Tongue (tissue), 3 donors: ENCODE results near the gene RAB41. TPM values are rescaled to one million over a fixed set of nuclear protein-coding genes. Genes with fewer than 3 reads are reported as not detected.
"Not testable (repeated sequence)": the region's sequence is repeated elsewhere in the genome, so short reads cannot be mapped to it uniquely, and the experiment has no call there.

Experiments used
- DNase-seq: peaks from one replicate; pipeline ENCODE4 v3.0.0-alpha.2; 2015
- small RNA-seq: library from RNA; depleted of rRNA; stranded (forward); fragments of <200 nt; gene quantifications from one replicate; pipeline ENCODE3, GENCODE V24; 2014; ENCODE audit warnings: low replicate concordance
- total RNA-seq: library from RNA; depleted of rRNA; stranded (reverse); fragments of >200 nt; gene quantifications from one replicate; pipeline ENCODE4 v1.2.3, GENCODE V29; 2014

Gene RAB41
- total RNA-seq, 1 donor from 2014 or later, result not detected

DNA sequence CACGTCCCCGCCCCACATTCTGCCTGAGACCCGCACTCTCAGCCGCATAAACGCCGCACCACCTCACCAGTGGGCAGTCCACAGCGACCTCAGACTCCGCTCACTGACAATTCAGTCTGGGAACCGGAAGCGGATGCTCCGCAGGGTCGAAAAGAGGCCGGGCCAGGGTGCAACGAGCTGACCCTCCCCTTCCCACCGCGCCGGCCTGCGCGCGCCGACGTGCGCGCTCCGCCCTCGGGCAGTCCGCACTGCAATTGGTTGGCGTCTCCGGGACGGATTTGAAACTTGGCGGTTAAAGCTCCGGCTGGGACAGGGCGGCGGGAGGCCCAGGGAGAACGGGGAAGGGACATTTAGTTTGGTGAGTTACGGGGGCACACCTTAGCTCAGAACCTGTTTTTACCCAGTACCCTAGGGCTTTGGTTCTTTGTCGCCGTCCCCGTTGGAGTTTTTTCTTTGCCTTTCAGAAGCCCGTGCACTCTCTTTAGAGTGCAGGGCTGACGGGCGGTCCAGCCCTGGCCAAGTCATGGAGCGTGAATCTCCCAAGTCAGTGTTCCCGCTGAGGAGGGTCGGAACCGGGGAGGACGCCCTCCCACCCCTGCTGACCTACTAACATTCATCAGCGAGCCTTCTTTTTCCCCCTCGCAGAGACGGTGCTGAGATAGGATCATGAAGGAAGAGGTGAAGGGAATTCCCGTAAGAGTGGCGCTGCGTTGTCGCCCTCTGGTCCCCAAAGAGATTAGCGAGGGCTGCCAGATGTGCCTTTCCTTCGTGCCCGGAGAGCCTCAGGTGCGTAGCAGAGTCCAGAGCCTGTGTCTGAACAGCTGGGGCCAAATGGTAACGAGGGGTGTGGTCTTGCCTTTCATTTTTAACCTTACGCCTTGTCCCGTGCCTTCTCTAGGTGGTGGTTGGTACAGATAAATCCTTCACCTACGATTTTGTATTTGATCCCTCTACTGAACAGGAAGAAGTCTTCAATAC lies 8.1 kb downstream of the RAB41 start, which contains the start of the genes KIF4A and PDZD11:
TSS of gene KIF4A (plus strand) at position 312 of the 978 bp plus-strand sequence. CDS start at position 667, 355 bp downstream.
TSS of gene PDZD11 (minus strand) at position 135 of the 978 bp plus-strand sequence. CDS start 586 bp downstream, outside the sequence.
- peak; percentile 89 for DNase-seq

- no peak for DNase-seq
These were observed 10.8 kb downstream of the RAB41 start for GRCh38 chrX:70292788-70293187.

DNA sequence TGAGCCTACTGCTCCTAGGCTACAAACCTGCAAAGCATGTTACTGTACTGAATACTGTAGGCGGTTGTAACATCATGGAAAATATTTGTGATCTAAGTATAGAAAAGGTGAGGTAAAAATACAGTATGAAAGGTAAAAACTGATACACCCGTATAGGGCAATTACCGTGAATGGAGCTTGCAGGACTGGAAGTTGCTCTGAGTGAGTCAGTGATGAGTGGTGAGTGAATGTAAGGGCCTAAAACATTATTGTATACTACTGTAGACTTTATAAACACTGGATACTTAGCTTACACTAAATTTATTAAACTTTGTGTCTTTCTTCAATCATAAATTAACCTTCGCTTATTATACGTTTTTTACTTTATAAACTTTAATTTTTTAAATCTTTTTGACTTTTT lies 11.6 kb downstream of the RAB41 start:
- no peak for DNase-seq

GRCh38 chrX:70301716-70302115 lies 19.7 kb downstream of the RAB41 start:
- no peak for DNase-seq

DNA sequence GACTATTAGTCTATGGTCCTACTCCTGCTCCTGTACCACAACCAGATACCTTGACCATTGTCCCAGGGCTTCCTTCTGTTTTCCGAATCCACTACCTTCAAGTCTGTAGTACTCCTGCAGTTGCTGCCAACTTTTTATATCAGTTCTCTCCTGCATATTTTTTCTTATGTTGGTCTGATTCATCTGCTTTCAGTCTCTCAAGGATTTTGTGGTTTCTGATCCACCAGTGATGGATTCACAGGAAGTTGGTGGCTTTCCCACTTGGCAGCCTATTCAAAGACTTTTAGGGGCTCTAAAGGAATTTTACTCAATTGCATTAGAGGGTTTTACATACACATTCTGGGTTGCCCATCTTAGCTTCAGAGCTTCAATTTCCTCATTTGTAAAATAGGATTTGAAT lies 31.5 kb downstream of the RAB41 start:
- DNase-seq, result no peak

DNA sequence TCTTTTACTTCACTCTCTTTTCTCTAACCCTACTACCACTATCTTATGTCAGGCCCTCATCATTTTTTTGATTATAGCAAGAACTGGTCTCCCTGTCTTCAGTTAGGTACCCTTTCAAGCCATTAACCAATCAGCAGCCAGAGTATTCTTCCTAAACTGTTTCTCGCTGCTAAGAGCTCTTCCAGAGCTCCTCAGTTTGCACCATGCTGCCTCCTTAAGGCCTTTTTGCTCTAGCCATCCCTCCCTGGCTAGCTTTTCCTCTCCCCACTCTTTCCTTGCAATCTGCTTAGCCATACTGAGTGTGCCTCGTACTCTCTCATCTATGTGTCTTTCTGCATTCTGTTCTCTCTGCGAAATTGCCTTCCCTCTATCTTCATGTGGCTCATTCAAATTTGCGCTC lies 40.8 kb downstream of the RAB41 start:
- DNase-seq, result no peak

DNA sequence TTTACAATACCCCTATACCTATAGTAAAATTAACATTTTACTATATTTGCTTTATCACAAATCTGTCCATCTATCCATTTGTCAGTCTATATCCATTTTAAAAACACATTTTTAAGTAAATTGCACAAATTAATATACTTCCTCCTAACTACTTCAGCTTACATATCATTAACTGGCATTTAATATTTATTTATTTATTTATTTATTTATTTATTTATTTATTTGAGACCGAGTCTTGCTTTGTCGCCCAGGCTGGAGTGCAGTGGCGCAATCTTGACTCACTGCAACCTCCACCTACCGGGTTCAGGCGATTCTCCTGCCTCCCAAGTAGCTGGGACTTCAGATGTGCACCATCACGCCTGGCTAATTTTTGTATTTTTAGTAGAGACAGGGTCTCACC lies 41.7 kb downstream of the RAB41 start:
- not testable (repeated sequence) for DNase-seq

DNA sequence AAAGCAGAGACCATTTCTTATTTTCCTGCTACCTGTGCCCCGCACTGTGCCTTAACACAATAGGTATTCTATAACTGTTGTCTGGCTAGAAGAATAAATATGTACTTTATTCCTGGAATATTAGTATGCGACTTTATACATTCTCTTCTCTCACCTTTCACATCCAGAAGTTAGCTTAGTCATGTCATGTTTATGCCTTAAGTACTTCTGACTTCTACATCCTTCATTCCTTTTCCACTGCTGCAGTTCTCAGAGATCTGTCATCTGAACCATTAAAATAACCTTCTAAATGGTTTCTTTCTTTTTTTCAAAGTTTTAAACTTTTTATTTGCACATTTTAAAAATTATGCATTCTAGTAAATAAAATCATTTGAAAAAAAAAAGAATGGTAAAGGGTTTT lies 42.4 kb downstream of the RAB41 start:
- no peak for DNase-seq

DNA sequence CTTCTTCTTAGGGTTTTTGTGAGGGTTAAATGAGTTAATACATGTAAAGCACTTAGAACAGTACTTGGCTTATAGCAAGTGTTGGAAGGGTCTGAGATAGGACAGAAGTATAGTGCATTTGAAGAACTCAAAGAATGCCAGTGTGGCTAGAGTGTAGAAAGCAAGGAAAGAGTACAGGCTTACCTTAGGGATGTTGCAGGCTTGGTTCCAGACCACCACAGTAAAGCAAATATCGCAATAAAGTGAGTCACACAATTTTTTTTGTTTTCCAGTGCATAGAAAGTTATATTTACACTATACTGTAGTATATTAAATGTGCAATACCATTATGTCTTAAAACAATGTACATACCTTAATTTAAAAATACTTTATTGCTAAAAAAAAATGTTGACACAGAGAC lies 49.2 kb downstream of the RAB41 start:
- DNase-seq, result no peak

GRCh38 chrX:70332600-70332999 lies 50.6 kb downstream of the RAB41 start:
- no peak for DNase-seq

Small RNA genes lying within 50 kb of the gene (small RNA-seq; reads per million reads assigned to genes)
- 0.06 reads per million for gene RNA5SP507

Other genes starting within 250 kb of the RAB41 start
- gene AWAT2, start 232.2 kb upstream of the RAB41 start, total RNA-seq, result not detected
- gene OTUD6A, start 219.7 kb upstream of the RAB41 start, total RNA-seq, result not detected
- gene IGBP1, start 148.7 kb upstream of the RAB41 start, total RNA-seq, result 80.4 TPM
- gene DGAT2L6, start 104.7 kb upstream of the RAB41 start, total RNA-seq, result not detected
- gene AWAT1, start 47.5 kb upstream of the RAB41 start, total RNA-seq, result not detected
- 0.41 TPM for gene P2RY4, start 22.0 kb upstream of the RAB41 start, total RNA-seq
- not detected for gene ARR3, start 13.8 kb upstream of the RAB41 start, total RNA-seq
- gene PDZD11, start 7.8 kb downstream of the RAB41 start, total RNA-seq, result 19.2 TPM
- gene KIF4A, start 7.9 kb downstream of the RAB41 start, total RNA-seq, result 6.7 TPM
- 1.5 TPM for gene GDPD2, start 141.1 kb downstream of the RAB41 start, total RNA-seq
- 16.7 TPM for gene DLG3, start 162.7 kb downstream of the RAB41 start, total RNA-seq